ENCODE measurements around the gene ZNF496.

Gene ZNF496

DNA sequence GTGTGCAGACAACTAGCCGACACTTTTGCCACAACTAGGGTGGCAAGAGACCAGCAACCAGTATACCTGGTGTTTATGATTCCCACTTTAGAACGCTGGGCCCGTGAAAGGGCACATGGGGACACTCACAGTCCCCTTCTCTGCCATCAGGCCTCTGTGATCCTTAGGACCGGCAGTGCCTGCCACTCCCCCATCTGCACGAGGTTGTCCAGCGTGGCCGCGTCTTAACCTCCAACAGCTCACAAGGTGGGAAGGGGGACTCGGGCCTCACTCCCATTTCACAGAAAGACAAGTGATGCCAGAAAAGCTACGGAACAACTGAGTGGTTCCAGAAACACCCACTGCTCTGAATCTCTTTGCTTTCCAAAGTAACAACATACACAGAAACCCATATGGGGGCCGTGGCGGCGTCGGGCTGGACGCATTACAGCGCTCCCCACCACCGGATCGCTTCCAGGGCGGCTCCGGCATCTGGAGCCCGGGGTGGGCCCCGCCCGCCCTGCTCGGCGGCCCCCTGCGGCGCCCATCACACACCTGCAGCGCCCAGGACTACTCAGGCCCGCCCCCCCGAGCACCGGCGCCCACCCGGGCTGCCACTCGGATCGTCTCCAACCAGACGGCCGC, 1.0 kb downstream of the ZNF496 start:
- Histone ChIP-seq H3K4me1 (ENCODE audit: control insufficient read depth, low read depth, low read length) (peaks cover 23% of the 10 kb centered on the region), H3K4me2 (ENCODE audit: low read length) (peak overlapping the region; percentile 70), H3K79me2 (ENCODE audit: control insufficient read depth, insufficient read depth, low read length) (peaks cover 60% of the 10 kb centered on the region), H3K36me3 (ENCODE audit: control insufficient read depth, insufficient read depth, low read length) (peaks cover 7% of the 10 kb centered on the region), H3K23ac (ENCODE audit: low read length) (peak overlapping the region; percentile 59), H2BK15ac (replicated peaks; ENCODE audit: low read depth) (no peak overlapping the region), H3K27me3 (ENCODE audit: insufficient read depth, low read length, poor library complexity) (no peaks in the 10 kb centered on the region), H2BK5ac (ENCODE audit: low read length) (no peak overlapping the region), H4K5ac (ENCODE audit: low read length) (no peak overlapping the region), H2BK120ac (ENCODE audit: low read depth, low read length) (no peak overlapping the region), H3K79me1 (ENCODE audit: low read length) (peaks cover 46% of the 10 kb centered on the region), H3K27ac (ENCODE audit: low read depth, low read length) (no peak overlapping the region), H3K56ac (ENCODE audit: low read length) (peak overlapping the region; percentile 87), H3K4me3 (ENCODE audit: low read length) (peak overlapping the region; percentile 72), H3K9ac (ENCODE audit: low read length) (peak overlapping the region; percentile 87), H2AK5ac (ENCODE audit: low read length) (no peak overlapping the region), H3K4ac (ENCODE audit: low read depth, low read length) (no peak overlapping the region), H3K18ac (ENCODE audit: low read length) (no peak overlapping the region), H4K8ac (ENCODE audit: low read depth, low read length) (no peak overlapping the region)
- WGBS (ENCODE audit: extremely low coverage, insufficient coverage, low lambda C conversion rate) = no CpG with 5 or more reads among the region's 37 CpGs
- DNase-seq = peak; percentile 27

DNA sequence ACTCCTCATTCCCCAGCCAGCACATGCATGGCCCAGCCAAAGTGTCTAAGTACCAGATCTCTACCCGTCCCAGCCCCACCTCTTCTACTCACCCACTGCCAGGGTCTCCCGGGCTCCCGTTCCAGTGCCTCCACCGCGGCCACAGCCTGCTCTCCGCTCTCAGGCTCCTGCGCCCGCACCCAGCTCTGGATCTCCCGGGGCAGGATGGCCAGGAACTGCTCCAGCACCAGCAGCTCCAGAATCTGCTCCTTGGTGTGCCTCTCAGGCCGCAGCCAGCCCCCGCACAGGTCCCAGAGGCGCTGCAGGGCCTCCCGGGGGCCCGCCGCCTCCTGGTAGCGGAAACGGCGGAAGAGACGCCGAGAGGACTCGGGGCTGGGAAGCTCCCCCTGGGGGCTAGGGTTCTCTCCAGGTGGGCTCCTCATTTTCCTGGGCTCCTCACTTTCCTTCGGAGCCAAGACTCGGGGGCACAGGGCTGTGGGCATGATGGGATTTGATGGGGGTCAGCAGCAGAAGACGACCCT, 2.5 kb downstream of the ZNF496 start:
- Histone ChIP-seq H3K27me3 (ENCODE audit: insufficient read depth, low read length, poor library complexity) (no peaks in the 10 kb centered on the region), H4K8ac (ENCODE audit: low read depth, low read length) (no peak overlapping the region), H3K56ac (ENCODE audit: low read length) (no peak overlapping the region), H3K4ac (ENCODE audit: low read depth, low read length) (no peak overlapping the region), H3K4me2 (ENCODE audit: low read length) (no peak overlapping the region), H2BK120ac (ENCODE audit: low read depth, low read length) (no peak overlapping the region), H3K36me3 (ENCODE audit: control insufficient read depth, insufficient read depth, low read length) (peaks cover 8% of the 10 kb centered on the region), H2BK5ac (ENCODE audit: low read length) (no peak overlapping the region), H4K5ac (ENCODE audit: low read length) (no peak overlapping the region), H3K79me2 (ENCODE audit: control insufficient read depth, insufficient read depth, low read length) (peaks cover 46% of the 10 kb centered on the region), H2AK5ac (ENCODE audit: low read length) (no peak overlapping the region), H3K18ac (ENCODE audit: low read length) (no peak overlapping the region), H3K79me1 (ENCODE audit: low read length) (peaks cover 39% of the 10 kb centered on the region), H3K4me3 (ENCODE audit: low read length) (no peak overlapping the region), H3K27ac (ENCODE audit: low read depth, low read length) (no peak overlapping the region), H3K9ac (ENCODE audit: low read length) (no peak overlapping the region), H3K4me1 (ENCODE audit: control insufficient read depth, low read depth, low read length) (peaks cover 13% of the 10 kb centered on the region), H2BK15ac (replicated peaks; ENCODE audit: low read depth) (no peak overlapping the region), H3K23ac (ENCODE audit: low read length) (no peak overlapping the region)
- DNase-seq = no peak
- WGBS (ENCODE audit: extremely low coverage, insufficient coverage, low lambda C conversion rate) = no CpG with 5 or more reads among the region's 24 CpGs

DNA sequence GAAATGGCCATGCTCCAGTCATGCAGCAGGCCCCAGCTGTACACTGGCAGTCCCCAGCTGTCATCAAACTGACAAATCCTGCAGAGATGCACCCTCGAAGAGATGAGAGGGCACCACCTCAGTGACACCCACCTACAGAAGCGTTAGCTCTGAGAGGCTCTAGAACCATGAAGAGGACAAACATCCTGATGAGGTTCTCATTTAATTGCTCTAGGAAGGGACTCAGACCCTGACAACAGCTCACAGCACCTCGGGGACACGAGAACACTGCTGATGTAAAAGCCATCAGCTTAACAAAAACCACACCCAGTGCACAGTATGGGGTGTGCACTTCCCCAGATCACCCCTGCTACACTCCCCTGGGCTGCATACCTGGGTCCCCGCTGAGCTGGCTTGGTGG, 3.4 kb downstream of the ZNF496 start:
- H3K9ac ChIP-seq (ENCODE audit: low read length) = no peak overlapping the region
- WGBS (ENCODE audit: extremely low coverage, insufficient coverage, low lambda C conversion rate) = no CpG with 5 or more reads among the region's 5 CpGs
- no peak overlapping the region for H4K5ac ChIP-seq (ENCODE audit: low read length)
- peaks cover 6% of the 10 kb centered on the region for H3K4me1 ChIP-seq (ENCODE audit: control insufficient read depth, low read depth, low read length)
- H2BK5ac ChIP-seq (ENCODE audit: low read length) = no peak overlapping the region
- H2BK120ac ChIP-seq (ENCODE audit: low read depth, low read length) = no peak overlapping the region
- H3K27ac ChIP-seq (ENCODE audit: low read depth, low read length) = no peak overlapping the region
- H3K4me2 ChIP-seq (ENCODE audit: low read length) = no peak overlapping the region
- no peak overlapping the region for H3K56ac ChIP-seq (ENCODE audit: low read length)
- H2BK15ac ChIP-seq (replicated peaks; ENCODE audit: low read depth) = no peak overlapping the region
- no peak overlapping the region for H3K4me3 ChIP-seq (ENCODE audit: low read length)
- H2AK5ac ChIP-seq (ENCODE audit: low read length) = no peak overlapping the region
- no peak overlapping the region for H4K8ac ChIP-seq (ENCODE audit: low read depth, low read length)
- H3K79me2 ChIP-seq (ENCODE audit: control insufficient read depth, insufficient read depth, low read length) = peaks cover 38% of the 10 kb centered on the region
- H3K79me1 ChIP-seq (ENCODE audit: low read length) = peaks cover 31% of the 10 kb centered on the region
- H3K18ac ChIP-seq (ENCODE audit: low read length) = no peak overlapping the region
- no peak overlapping the region for H3K23ac ChIP-seq (ENCODE audit: low read length)
- no peaks in the 10 kb centered on the region for H3K27me3 ChIP-seq (ENCODE audit: insufficient read depth, low read length, poor library complexity)
- H3K36me3 ChIP-seq (ENCODE audit: control insufficient read depth, insufficient read depth, low read length) = peaks cover 9% of the 10 kb centered on the region
- H3K4ac ChIP-seq (ENCODE audit: low read depth, low read length) = no peak overlapping the region
- DNase-seq = no peak

DNA sequence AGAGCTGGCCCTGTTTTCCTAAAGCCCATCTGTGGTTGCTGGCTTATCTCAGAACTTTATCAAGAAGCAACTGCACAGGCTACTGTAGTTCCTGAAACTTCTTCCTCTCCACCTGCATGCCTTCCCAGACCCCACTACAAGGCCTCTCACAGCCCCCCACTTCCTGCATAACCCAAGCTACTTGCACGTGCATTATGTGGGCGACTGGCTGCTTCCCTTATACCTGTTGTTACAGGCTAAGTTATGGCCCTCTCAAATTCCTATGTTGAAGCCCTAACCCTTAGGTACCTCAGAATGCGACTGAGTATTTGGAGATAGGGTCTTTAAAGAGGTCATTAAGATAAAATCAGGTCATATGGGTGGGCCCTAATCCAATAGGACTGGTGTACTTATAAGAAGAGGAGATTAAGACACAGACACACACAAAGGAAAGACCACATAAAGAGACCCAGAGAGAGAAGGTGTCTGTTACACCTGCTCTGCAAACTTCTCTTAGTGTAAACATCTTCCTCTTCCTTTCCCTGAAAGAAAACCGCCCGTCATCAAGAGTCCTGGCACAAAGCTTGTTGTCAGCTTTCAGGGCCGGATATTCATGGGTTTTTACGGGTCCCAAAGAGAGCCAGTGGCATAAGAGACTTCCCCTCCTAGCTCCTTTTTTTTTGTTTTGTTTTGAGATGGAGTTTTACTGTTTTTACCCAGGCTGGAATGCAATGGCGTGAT, 5.1 kb downstream of the ZNF496 start:
- Histone ChIP-seq H3K23ac (ENCODE audit: low read length) (no peak overlapping the region), H3K79me1 (ENCODE audit: low read length) (peaks cover 23% of the 10 kb centered on the region), H3K4me1 (ENCODE audit: control insufficient read depth, low read depth, low read length) (peaks cover 2% of the 10 kb centered on the region), H3K27me3 (ENCODE audit: insufficient read depth, low read length, poor library complexity) (no peaks in the 10 kb centered on the region), H4K8ac (ENCODE audit: low read depth, low read length) (no peak overlapping the region), H3K36me3 (ENCODE audit: control insufficient read depth, insufficient read depth, low read length) (peaks cover 17% of the 10 kb centered on the region), H3K18ac (ENCODE audit: low read length) (no peak overlapping the region), H3K79me2 (ENCODE audit: control insufficient read depth, insufficient read depth, low read length) (peaks cover 26% of the 10 kb centered on the region), H2BK15ac (replicated peaks; ENCODE audit: low read depth) (no peak overlapping the region), H3K9ac (ENCODE audit: low read length) (no peak overlapping the region), H2BK120ac (ENCODE audit: low read depth, low read length) (no peak overlapping the region), H3K4ac (ENCODE audit: low read depth, low read length) (no peak overlapping the region), H3K4me3 (ENCODE audit: low read length) (no peak overlapping the region), H4K5ac (ENCODE audit: low read length) (no peak overlapping the region), H2BK5ac (ENCODE audit: low read length) (no peak overlapping the region), H2AK5ac (ENCODE audit: low read length) (no peak overlapping the region), H3K27ac (ENCODE audit: low read depth, low read length) (no peak overlapping the region), H3K4me2 (ENCODE audit: low read length) (no peak overlapping the region), H3K56ac (ENCODE audit: low read length) (no peak overlapping the region)
- no CpG with 5 or more reads among the region's 8 CpGs for WGBS (ENCODE audit: extremely low coverage, insufficient coverage, low lambda C conversion rate)
- no peak for DNase-seq

DNA sequence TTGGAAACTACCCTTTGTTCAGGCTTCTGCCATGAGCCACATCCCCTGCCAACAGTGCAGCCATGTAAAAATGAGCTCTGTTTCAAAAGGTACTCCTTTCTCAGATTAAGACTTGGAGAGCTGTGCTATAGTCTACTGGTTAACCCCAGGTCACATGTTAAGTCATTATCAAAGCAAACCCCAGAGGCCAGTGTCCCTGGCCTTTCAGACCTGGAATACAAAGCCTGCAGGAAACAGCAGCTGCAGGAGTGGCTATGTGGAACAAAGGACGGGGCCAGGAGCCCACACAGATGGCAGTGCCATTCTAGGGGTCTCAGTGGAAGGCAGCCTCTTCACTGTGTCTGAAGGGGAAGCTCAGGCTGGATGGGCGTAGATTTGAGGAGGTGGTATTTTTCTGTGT, 6.7 kb downstream of the ZNF496 start:
- DNase-seq = no peak
- Histone ChIP-seq H3K23ac (ENCODE audit: low read length) (no peak overlapping the region), H2BK120ac (ENCODE audit: low read depth, low read length) (no peak overlapping the region), H3K4ac (ENCODE audit: low read depth, low read length) (no peak overlapping the region), H3K9ac (ENCODE audit: low read length) (no peak overlapping the region), H4K5ac (ENCODE audit: low read length) (no peak overlapping the region), H3K4me1 (ENCODE audit: control insufficient read depth, low read depth, low read length) (no peaks in the 10 kb centered on the region), H3K27me3 (ENCODE audit: insufficient read depth, low read length, poor library complexity) (no peaks in the 10 kb centered on the region), H3K4me2 (ENCODE audit: low read length) (no peak overlapping the region), H3K27ac (ENCODE audit: low read depth, low read length) (no peak overlapping the region), H4K8ac (ENCODE audit: low read depth, low read length) (no peak overlapping the region), H3K79me2 (ENCODE audit: control insufficient read depth, insufficient read depth, low read length) (peaks cover 12% of the 10 kb centered on the region), H3K56ac (ENCODE audit: low read length) (no peak overlapping the region), H3K18ac (ENCODE audit: low read length) (no peak overlapping the region), H2BK15ac (replicated peaks; ENCODE audit: low read depth) (no peak overlapping the region), H3K36me3 (ENCODE audit: control insufficient read depth, insufficient read depth, low read length) (peaks cover 20% of the 10 kb centered on the region), H2AK5ac (ENCODE audit: low read length) (no peak overlapping the region), H3K4me3 (ENCODE audit: low read length) (no peak overlapping the region), H2BK5ac (ENCODE audit: low read length) (no peak overlapping the region), H3K79me1 (ENCODE audit: low read length) (peaks cover 15% of the 10 kb centered on the region)
- WGBS (ENCODE audit: extremely low coverage, insufficient coverage, low lambda C conversion rate) = no CpG with 5 or more reads among the region's 2 CpGs

Data from mesendoderm (in vitro differentiated cells).